ENCODE data around the gene TTR.

TTR gene

GRCh38 chr18:31574359-31574758 is 17.3 kb upstream of the TTR start:
- Histone ChIP-seq H3K36me3 (replicated peaks) (no peaks in the 10 kb centered on the region), H3K27ac (no peak overlapping the region), H3K27me3 (replicated peaks) (no peaks in the 10 kb centered on the region), H3K4me3 (ENCODE audit: low read depth, low read length) (no peak overlapping the region)
- TF ChIP-seq CTCF (IDR thresholded peaks at IDR 0.05; ENCODE audit: low read depth, low read length, missing control alignments), result no peak
- in situ Hi-C loops (cut with HindIII; ENCODE audit: low pct_ligation_motif_present, low sequenced_read_pairs), result no loop called here
- DNase-seq, result no peak

- no peaks in the 10 kb centered on the region for H3K27me3 ChIP-seq (replicated peaks)
- no peak for TF ChIP-seq CTCF (IDR thresholded peaks at IDR 0.05; ENCODE audit: low read depth, low read length, missing control alignments)
- H3K36me3 ChIP-seq (replicated peaks), result no peaks in the 10 kb centered on the region
Measured at GRCh38 chr18:31575515-31576257, 16.0 kb upstream of the TTR start.

GRCh38 chr18:31576670-31577069 is 15.0 kb upstream of the TTR start:
- no peak for DNase-seq
- Histone ChIP-seq H3K4me3 (ENCODE audit: low read depth, low read length) (no peak overlapping the region), H3K36me3 (replicated peaks) (no peaks in the 10 kb centered on the region), H3K27ac (no peak overlapping the region), H3K27me3 (replicated peaks) (no peaks in the 10 kb centered on the region)
- TF ChIP-seq CTCF (IDR thresholded peaks at IDR 0.05; ENCODE audit: low read depth, low read length, missing control alignments), result no peak
- in situ Hi-C loops (cut with HindIII; ENCODE audit: low pct_ligation_motif_present, low sequenced_read_pairs), result no loop called here

More at GRCh38 chr18:31575515-31576257, 16.0 kb upstream of the TTR start:
- DNase-seq, result no peak
- in situ Hi-C loops (cut with HindIII; ENCODE audit: low pct_ligation_motif_present, low sequenced_read_pairs), result no loop called here
- Histone ChIP-seq H3K27ac (no peak overlapping the region), H3K4me3 (ENCODE audit: low read depth, low read length) (no peak overlapping the region)

- TF ChIP-seq CTCF (IDR thresholded peaks at IDR 0.05; ENCODE audit: low read depth, low read length, missing control alignments), result no peak
- Histone ChIP-seq H3K36me3 (replicated peaks) (no peaks in the 10 kb centered on the region), H3K27me3 (replicated peaks) (no peaks in the 10 kb centered on the region), H3K27ac (no peak overlapping the region), H3K4me3 (ENCODE audit: low read depth, low read length) (no peak overlapping the region)
- DNase-seq, result no peak
- in situ Hi-C loops (cut with HindIII; ENCODE audit: low pct_ligation_motif_present, low sequenced_read_pairs), result no loop called here
Measured at GRCh38 chr18:31577195-31577594, 14.5 kb upstream of the TTR start.

GRCh38 chr18:31578126-31578525 is 13.6 kb upstream of the TTR start:
- H3K4me3 ChIP-seq (ENCODE audit: low read depth, low read length), result no peak overlapping the region
- DNase-seq, result no peak
- H3K27me3 ChIP-seq (replicated peaks), result no peaks in the 10 kb centered on the region
- H3K27ac ChIP-seq, result no peak overlapping the region
- H3K36me3 ChIP-seq (replicated peaks), result no peaks in the 10 kb centered on the region
- in situ Hi-C loops (cut with HindIII; ENCODE audit: low pct_ligation_motif_present, low sequenced_read_pairs), result no loop called here
- no peak for TF ChIP-seq CTCF (IDR thresholded peaks at IDR 0.05; ENCODE audit: low read depth, low read length, missing control alignments)

GRCh38 chr18:31579375-31579774 is 12.3 kb upstream of the TTR start:
- no peak overlapping the region for H3K4me3 ChIP-seq (ENCODE audit: low read depth, low read length)
- DNase-seq, result no peak
- H3K27ac ChIP-seq, result no peak overlapping the region
- no peaks in the 10 kb centered on the region for H3K36me3 ChIP-seq (replicated peaks)
- H3K27me3 ChIP-seq (replicated peaks), result no peaks in the 10 kb centered on the region
- in situ Hi-C loops (cut with HindIII; ENCODE audit: low pct_ligation_motif_present, low sequenced_read_pairs), result no loop called here
- no peak for TF ChIP-seq CTCF (IDR thresholded peaks at IDR 0.05; ENCODE audit: low read depth, low read length, missing control alignments)
